Sigmoid colon (tissue), 4 donors: ENCODE results near the gene SENP3.

Experiments used
- CTCF ChIP-seq, 4 experiments: fragments of 450-650 bp in 3 of 4; fragments of 200-600 bp in 1 of 4; IDR thresholded peaks; one replicate each; pipeline ENCODE4 v1.5.1; 2016 to 2019; ENCODE audit warnings: antibody characterized with exemption in 4 of 4, mild to moderate bottlenecking in 3 of 4, moderate library complexity in 2 of 4
- POLR2A ChIP-seq, 2 donors: fragments of 450-650 bp; IDR thresholded peaks; one replicate each; pipeline ENCODE4 v1.6.1; 2016; ENCODE audit warnings: antibody characterized with exemption in 2 of 2, mild to moderate bottlenecking in 2 of 2, moderate library complexity in 2 of 2
- POLR2AphosphoS5 ChIP-seq, 4 donors: sonication (generic); formaldehyde crosslinking; IDR thresholded peaks; one replicate each; pipeline ENCODE4 v1.6.1; 2017; ENCODE audit warnings: antibody characterized with exemption in 4 of 4

GRCh38 chr17:7588553-7589203 lies 27.0 kb downstream of the SENP3 start:
- TF ChIP-seq CTCF (IDR thresholded peaks at IDR 0.05) (no peak), POLR2A (IDR thresholded peaks at IDR 0.05) (no peak), POLR2AphosphoS5 (IDR thresholded peaks at IDR 0.05) (no peak)
